ENCODE measurements around the gene PITPNC1. TPM values are rescaled to one million over a fixed set of nuclear protein-coding genes. Genes with fewer than 3 reads are reported as not detected.

Gene PITPNC1
- total RNA-seq, 1 donor from 2014 or later = 12.4 TPM

GRCh38 chr17:67620636-67621035, 243.6 kb downstream of the PITPNC1 start:
- Mint-ChIP-seq H3K9me3 (ENCODE audit: unreplicated experiment) (no peaks in the 10 kb centered on the region), H3K4me3 (ENCODE audit: unreplicated experiment) (no peak overlapping the region), H3K27me3 (ENCODE audit: low read depth, unreplicated experiment) (no peaks in the 10 kb centered on the region), H3K27ac (ENCODE audit: unreplicated experiment) (no peak overlapping the region), H3K36me3 (ENCODE audit: low read depth, unreplicated experiment) (peaks cover 3% of the 10 kb centered on the region), H3K4me1 (ENCODE audit: low read depth, unreplicated experiment) (no peaks in the 10 kb centered on the region)
- no peak for DNase-seq (ENCODE audit: low read depth)
- Histone ChIP-seq H4K20me1 (ENCODE audit: insufficient read depth, low read length) (no peaks in the 10 kb centered on the region), H3K27ac (ENCODE audit: low read depth, low read length) (no peak overlapping the region), H3K36me3 (ENCODE audit: insufficient read depth, low read length) (no peaks in the 10 kb centered on the region), H3K27me3 (ENCODE audit: insufficient read depth, low read length) (no peaks in the 10 kb centered on the region), H3K4me2 (ENCODE audit: low read length) (no peak overlapping the region), H3K9me3 (ENCODE audit: insufficient read depth, low read depth, low read length) (no peaks in the 10 kb centered on the region), H3K4me3 (ENCODE audit: insufficient read depth, low read depth, low read length) (no peak overlapping the region), H3K4me1 (ENCODE audit: insufficient read depth, low read length) (no peaks in the 10 kb centered on the region), H3K9ac (ENCODE audit: low read length) (no peak overlapping the region), H3K79me2 (ENCODE audit: insufficient read depth, low read length) (no peaks in the 10 kb centered on the region), H2AFZ (ENCODE audit: low read depth, low read length) (no peak overlapping the region)
- no peak for FAIRE-seq
- no peak for TF ChIP-seq EZH2 (IDR thresholded peaks at IDR 0.05; ENCODE audit: insufficient read depth, low read length)
- TF ChIP-seq CTCF (IDR thresholded peaks at IDR 0.05; ENCODE audit: insufficient read depth, low read depth, low read length) = no peak

- DNase-seq (ENCODE audit: low read depth) = no peak
- H3K27me3 Mint-ChIP-seq (ENCODE audit: low read depth, unreplicated experiment) = no peaks in the 10 kb centered on the region
- H3K36me3 Mint-ChIP-seq (ENCODE audit: low read depth, unreplicated experiment) = no peaks in the 10 kb centered on the region
- Histone ChIP-seq H2AFZ (ENCODE audit: low read depth, low read length) (no peak overlapping the region), H3K79me2 (ENCODE audit: insufficient read depth, low read length) (no peaks in the 10 kb centered on the region), H3K27me3 (ENCODE audit: insufficient read depth, low read length) (no peaks in the 10 kb centered on the region), H3K4me1 (ENCODE audit: insufficient read depth, low read length) (no peaks in the 10 kb centered on the region), H3K4me2 (ENCODE audit: low read length) (no peak overlapping the region), H3K36me3 (ENCODE audit: insufficient read depth, low read length) (no peaks in the 10 kb centered on the region), H3K27ac (ENCODE audit: low read depth, low read length) (no peak overlapping the region), H3K9ac (ENCODE audit: low read length) (no peak overlapping the region), H4K20me1 (ENCODE audit: insufficient read depth, low read length) (no peaks in the 10 kb centered on the region), H3K9me3 (ENCODE audit: insufficient read depth, low read depth, low read length) (no peaks in the 10 kb centered on the region), H3K4me3 (ENCODE audit: insufficient read depth, low read depth, low read length) (no peak overlapping the region)
- no peak overlapping the region for H3K27ac Mint-ChIP-seq (ENCODE audit: unreplicated experiment)
- no peak for FAIRE-seq
- H3K9me3 Mint-ChIP-seq (ENCODE audit: unreplicated experiment) = no peaks in the 10 kb centered on the region
- no peak overlapping the region for H3K4me3 Mint-ChIP-seq (ENCODE audit: unreplicated experiment)
- no peaks in the 10 kb centered on the region for H3K4me1 Mint-ChIP-seq (ENCODE audit: low read depth, unreplicated experiment)
- TF ChIP-seq CTCF (IDR thresholded peaks at IDR 0.05; ENCODE audit: insufficient read depth, low read depth, low read length) = no peak
- no peak for TF ChIP-seq EZH2 (IDR thresholded peaks at IDR 0.05; ENCODE audit: insufficient read depth, low read length)
These were observed 246.7 kb downstream of the PITPNC1 start for GRCh38 chr17:67623767-67624166.

GRCh38 chr17:67624886-67625656, 248.0 kb downstream of the PITPNC1 start:
- Histone ChIP-seq H3K9me3 (ENCODE audit: insufficient read depth, low read depth, low read length) (no peaks in the 10 kb centered on the region), H3K4me2 (ENCODE audit: low read length) (peak overlapping the region; percentile 33), H3K4me3 (ENCODE audit: insufficient read depth, low read depth, low read length) (no peak overlapping the region), H3K79me2 (ENCODE audit: insufficient read depth, low read length) (no peaks in the 10 kb centered on the region), H3K36me3 (ENCODE audit: insufficient read depth, low read length) (no peaks in the 10 kb centered on the region), H3K27ac (ENCODE audit: low read depth, low read length) (no peak overlapping the region), H4K20me1 (ENCODE audit: insufficient read depth, low read length) (no peaks in the 10 kb centered on the region), H3K4me1 (ENCODE audit: insufficient read depth, low read length) (no peaks in the 10 kb centered on the region), H3K9ac (ENCODE audit: low read length) (no peak overlapping the region), H2AFZ (ENCODE audit: low read depth, low read length) (no peak overlapping the region), H3K27me3 (ENCODE audit: insufficient read depth, low read length) (no peaks in the 10 kb centered on the region)
- H3K9me3 Mint-ChIP-seq (ENCODE audit: unreplicated experiment) = no peaks in the 10 kb centered on the region
- no peaks in the 10 kb centered on the region for H3K27me3 Mint-ChIP-seq (ENCODE audit: low read depth, unreplicated experiment)
- H3K27ac Mint-ChIP-seq (ENCODE audit: unreplicated experiment) = no peak overlapping the region
- no peak for DNase-seq (ENCODE audit: low read depth)
- no peaks in the 10 kb centered on the region for H3K36me3 Mint-ChIP-seq (ENCODE audit: low read depth, unreplicated experiment)
- no peaks in the 10 kb centered on the region for H3K4me1 Mint-ChIP-seq (ENCODE audit: low read depth, unreplicated experiment)
- TF ChIP-seq EZH2 (IDR thresholded peaks at IDR 0.05; ENCODE audit: insufficient read depth, low read length) (no peak), CTCF (IDR thresholded peaks at IDR 0.05; ENCODE audit: insufficient read depth, low read depth, low read length) (no peak)
- no peak for FAIRE-seq
- no peak overlapping the region for H3K4me3 Mint-ChIP-seq (ENCODE audit: unreplicated experiment)
